ENCODE results near the gene NTM. TPM values are rescaled to one million over a fixed set of nuclear protein-coding genes. Genes with fewer than 3 reads are reported as not detected.

Gene NTM
- total RNA-seq, 1 experiment from 2014 or later: 0.73 TPM

DNA sequence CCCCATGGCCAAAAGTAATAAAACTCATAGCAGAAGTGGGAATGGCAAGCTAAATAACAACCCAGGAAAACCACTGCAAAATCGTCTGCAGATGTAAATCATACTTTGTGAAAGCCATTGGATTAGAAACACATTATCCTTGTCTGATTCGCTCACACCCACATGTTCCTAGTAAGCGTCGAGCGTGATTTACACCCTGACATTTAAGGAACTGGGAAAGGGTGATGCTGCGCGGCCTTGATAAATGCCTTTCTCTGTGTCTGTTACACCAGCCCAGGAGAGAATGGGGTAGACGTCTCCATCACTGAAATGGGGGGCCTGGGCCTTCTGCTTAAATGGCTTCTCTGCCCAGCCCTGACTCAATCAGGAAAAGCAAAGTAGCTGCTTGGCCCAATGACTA lies 162.7 kb downstream of the NTM start:
- Histone ChIP-seq H3K36me3 (ENCODE audit: control insufficient read depth, insufficient read depth, low read length) (no peaks in the 10 kb centered on the region), H3K27me3 (replicated peaks; ENCODE audit: control insufficient read depth, insufficient read depth, low read length) (no peaks in the 10 kb centered on the region; the same call in 1 of the 2 replicates), H3K4me1 (no peaks in the 10 kb centered on the region), H3K9me3 (no peaks in the 10 kb centered on the region), H3K4me3 (ENCODE audit: low read depth, low read length) (no peak overlapping the region)
- no peak overlapping the region for H3K27ac Mint-ChIP-seq (ENCODE audit: unreplicated experiment)
- H3K36me3 Mint-ChIP-seq (ENCODE audit: insufficient read depth, unreplicated experiment): no peaks in the 10 kb centered on the region
- ChIA-PET POLR2A (no interaction called here), CTCF (no interaction called here)
- TF ChIP-seq, protein P1, sequence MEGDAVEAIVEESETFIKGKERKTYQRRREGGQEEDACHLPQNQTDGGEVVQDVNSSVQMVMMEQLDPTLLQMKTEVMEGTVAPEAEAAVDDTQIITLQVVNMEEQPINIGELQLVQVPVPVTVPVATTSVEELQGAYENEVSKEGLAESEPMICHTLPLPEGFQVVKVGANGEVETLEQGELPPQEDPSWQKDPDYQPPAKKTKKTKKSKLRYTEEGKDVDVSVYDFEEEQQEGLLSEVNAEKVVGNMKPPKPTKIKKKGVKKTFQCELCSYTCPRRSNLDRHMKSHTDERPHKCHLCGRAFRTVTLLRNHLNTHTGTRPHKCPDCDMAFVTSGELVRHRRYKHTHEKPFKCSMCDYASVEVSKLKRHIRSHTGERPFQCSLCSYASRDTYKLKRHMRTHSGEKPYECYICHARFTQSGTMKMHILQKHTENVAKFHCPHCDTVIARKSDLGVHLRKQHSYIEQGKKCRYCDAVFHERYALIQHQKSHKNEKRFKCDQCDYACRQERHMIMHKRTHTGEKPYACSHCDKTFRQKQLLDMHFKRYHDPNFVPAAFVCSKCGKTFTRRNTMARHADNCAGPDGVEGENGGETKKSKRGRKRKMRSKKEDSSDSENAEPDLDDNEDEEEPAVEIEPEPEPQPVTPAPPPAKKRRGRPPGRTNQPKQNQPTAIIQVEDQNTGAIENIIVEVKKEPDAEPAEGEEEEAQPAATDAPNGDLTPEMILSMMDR (IDR thresholded peaks at IDR 0.05; ENCODE audit: insufficient read depth in 1 of 2, low read depth in 1 of 2, low read length in 1 of 2, severe bottlenecking in 1 of 2, unreplicated experiment in 1 of 2): no peak
- no peaks in the 10 kb centered on the region for H3K9me3 Mint-ChIP-seq (ENCODE audit: unreplicated experiment)
- H3K4me3 Mint-ChIP-seq (ENCODE audit: unreplicated experiment): no peak overlapping the region
- H3K4me1 Mint-ChIP-seq (ENCODE audit: low read depth, unreplicated experiment): no peaks in the 10 kb centered on the region
- intact Hi-C loops (cut with micrococcal nuclease; ENCODE audit: unreplicated experiment): no loop called here
- DNase-seq: no peak
- H3K27me3 Mint-ChIP-seq (ENCODE audit: insufficient read depth, unreplicated experiment): peaks cover 25% of the 10 kb centered on the region
- no TSS peak for BruUV-seq (replicated peaks)

DNA sequence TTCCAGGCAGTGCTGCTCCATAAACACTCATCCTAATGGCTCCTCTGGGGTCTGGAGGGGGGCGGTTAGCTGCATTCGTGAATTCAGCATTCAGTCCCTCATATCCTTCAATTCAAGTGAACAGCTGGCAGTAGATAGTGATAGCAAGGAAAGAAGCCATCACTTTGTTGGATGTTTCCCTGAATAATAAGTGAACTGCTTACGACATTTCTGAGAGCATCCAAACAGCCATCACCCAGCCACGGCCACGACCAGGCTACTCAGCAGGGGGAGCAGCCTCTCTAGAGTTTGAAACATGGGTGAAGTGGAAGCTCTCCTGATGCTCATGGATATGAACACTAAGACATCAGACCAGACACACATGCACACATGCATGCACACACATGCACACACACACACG lies 163.6 kb downstream of the NTM start:
- no peaks in the 10 kb centered on the region for H3K9me3 ChIP-seq
- H3K9me3 Mint-ChIP-seq (ENCODE audit: unreplicated experiment): no peaks in the 10 kb centered on the region
- H3K4me1 ChIP-seq: no peaks in the 10 kb centered on the region
- ChIA-PET POLR2A (no interaction called here), CTCF (no interaction called here)
- intact Hi-C loops (cut with micrococcal nuclease; ENCODE audit: unreplicated experiment): no loop called here
- TF ChIP-seq, protein P1 (IDR thresholded peaks at IDR 0.05; ENCODE audit: insufficient read depth in 1 of 2, low read depth in 1 of 2, low read length in 1 of 2, severe bottlenecking in 1 of 2, unreplicated experiment in 1 of 2): no peak
- H3K27me3 Mint-ChIP-seq (ENCODE audit: insufficient read depth, unreplicated experiment): peaks cover 19% of the 10 kb centered on the region
- no peaks in the 10 kb centered on the region for H3K36me3 Mint-ChIP-seq (ENCODE audit: insufficient read depth, unreplicated experiment)
- no peaks in the 10 kb centered on the region for H3K36me3 ChIP-seq (ENCODE audit: control insufficient read depth, insufficient read depth, low read length)
- no peak for DNase-seq
- no peaks in the 10 kb centered on the region; the same call in 1 of the 2 replicates for H3K27me3 ChIP-seq (replicated peaks; ENCODE audit: control insufficient read depth, insufficient read depth, low read length)
- no TSS peak for BruUV-seq (replicated peaks)
- H3K4me3 ChIP-seq (ENCODE audit: low read depth, low read length): no peak overlapping the region
- no peak overlapping the region for H3K27ac Mint-ChIP-seq (ENCODE audit: unreplicated experiment)
- no peaks in the 10 kb centered on the region for H3K4me1 Mint-ChIP-seq (ENCODE audit: low read depth, unreplicated experiment)
- H3K4me3 Mint-ChIP-seq (ENCODE audit: unreplicated experiment): no peak overlapping the region

GRCh38 chr11:131534611-131535010 lies 164.2 kb downstream of the NTM start:
- no peaks in the 10 kb centered on the region for H3K9me3 Mint-ChIP-seq (ENCODE audit: unreplicated experiment)
- intact Hi-C loops (cut with micrococcal nuclease; ENCODE audit: unreplicated experiment): no loop called here
- Histone ChIP-seq H3K4me3 (ENCODE audit: low read depth, low read length) (no peak overlapping the region), H3K36me3 (ENCODE audit: control insufficient read depth, insufficient read depth, low read length) (no peaks in the 10 kb centered on the region), H3K9me3 (no peaks in the 10 kb centered on the region), H3K27me3 (replicated peaks; ENCODE audit: control insufficient read depth, insufficient read depth, low read length) (no peaks in the 10 kb centered on the region; the same call in none of the 2 replicates), H3K4me1 (no peaks in the 10 kb centered on the region)
- no peak overlapping the region for H3K27ac Mint-ChIP-seq (ENCODE audit: unreplicated experiment)
- no peak for DNase-seq
- TF ChIP-seq, protein P1 (IDR thresholded peaks at IDR 0.05; ENCODE audit: insufficient read depth in 1 of 2, low read depth in 1 of 2, low read length in 1 of 2, severe bottlenecking in 1 of 2, unreplicated experiment in 1 of 2): no peak
- peaks cover 25% of the 10 kb centered on the region for H3K27me3 Mint-ChIP-seq (ENCODE audit: insufficient read depth, unreplicated experiment)
- no peaks in the 10 kb centered on the region for H3K4me1 Mint-ChIP-seq (ENCODE audit: low read depth, unreplicated experiment)
- H3K4me3 Mint-ChIP-seq (ENCODE audit: unreplicated experiment): no peak overlapping the region
- ChIA-PET POLR2A (no interaction called here), CTCF (no interaction called here)
- H3K36me3 Mint-ChIP-seq (ENCODE audit: insufficient read depth, unreplicated experiment): no peaks in the 10 kb centered on the region
- BruUV-seq (replicated peaks): no TSS peak

All from Caco-2 (cell line).